Measurements from ENCODE around the gene DDI1. TPM values are rescaled to one million over a fixed set of nuclear protein-coding genes. Genes with fewer than 3 reads are reported as not detected.

The DDI1 gene
- total RNA-seq, 1 donor from 2014 or later: not detected

- Mint-ChIP-seq H3K36me3 (ENCODE audit: low read depth, unreplicated experiment) (no peaks in the 10 kb centered on the region), H3K4me1 (ENCODE audit: low read depth, unreplicated experiment) (no peaks in the 10 kb centered on the region), H3K27me3 (ENCODE audit: low read depth, unreplicated experiment) (no peaks in the 10 kb centered on the region), H3K27ac (ENCODE audit: unreplicated experiment) (no peak overlapping the region), H3K9me3 (ENCODE audit: unreplicated experiment) (peaks cover 1% of the 10 kb centered on the region), H3K4me3 (ENCODE audit: unreplicated experiment) (no peak overlapping the region)
- no peak overlapping the region for H3K4me3 ChIP-seq (ENCODE audit: insufficient read depth, low read depth, low read length)
- no peaks in the 10 kb centered on the region for H3K27me3 ChIP-seq (ENCODE audit: insufficient read depth, low read length)
- H3K79me2 ChIP-seq (ENCODE audit: insufficient read depth, low read length): no peaks in the 10 kb centered on the region
- no peak overlapping the region for H3K9ac ChIP-seq (ENCODE audit: low read length)
- DNase-seq (ENCODE audit: low read depth): no peak
- no peaks in the 10 kb centered on the region for H3K9me3 ChIP-seq (ENCODE audit: insufficient read depth, low read depth, low read length)
- FAIRE-seq: no peak
- TF ChIP-seq EZH2 (IDR thresholded peaks at IDR 0.05; ENCODE audit: insufficient read depth, low read length) (no peak), CTCF (IDR thresholded peaks at IDR 0.05; ENCODE audit: insufficient read depth, low read depth, low read length) (no peak)
- H2AFZ ChIP-seq (ENCODE audit: low read depth, low read length): no peak overlapping the region
- H3K4me2 ChIP-seq (ENCODE audit: low read length): no peak overlapping the region
- H3K4me1 ChIP-seq (ENCODE audit: insufficient read depth, low read length): no peaks in the 10 kb centered on the region
- H3K36me3 ChIP-seq (ENCODE audit: insufficient read depth, low read length): no peaks in the 10 kb centered on the region
- no peaks in the 10 kb centered on the region for H4K20me1 ChIP-seq (ENCODE audit: insufficient read depth, low read length)
- no peak overlapping the region for H3K27ac ChIP-seq (ENCODE audit: low read depth, low read length)
Observed at GRCh38 chr11:104049116-104049515, 12.7 kb downstream of the DDI1 start.

- no peaks in the 10 kb centered on the region for H3K4me1 Mint-ChIP-seq (ENCODE audit: low read depth, unreplicated experiment)
- Histone ChIP-seq H3K4me2 (ENCODE audit: low read length) (no peak overlapping the region), H4K20me1 (ENCODE audit: insufficient read depth, low read length) (no peaks in the 10 kb centered on the region), H3K27me3 (ENCODE audit: insufficient read depth, low read length) (no peaks in the 10 kb centered on the region), H3K4me3 (ENCODE audit: insufficient read depth, low read depth, low read length) (no peak overlapping the region), H3K9me3 (ENCODE audit: insufficient read depth, low read depth, low read length) (no peaks in the 10 kb centered on the region), H3K9ac (ENCODE audit: low read length) (no peak overlapping the region), H3K27ac (ENCODE audit: low read depth, low read length) (no peak overlapping the region), H2AFZ (ENCODE audit: low read depth, low read length) (no peak overlapping the region), H3K36me3 (ENCODE audit: insufficient read depth, low read length) (no peaks in the 10 kb centered on the region), H3K4me1 (ENCODE audit: insufficient read depth, low read length) (no peaks in the 10 kb centered on the region), H3K79me2 (ENCODE audit: insufficient read depth, low read length) (no peaks in the 10 kb centered on the region)
- no peak overlapping the region for H3K4me3 Mint-ChIP-seq (ENCODE audit: unreplicated experiment)
- H3K9me3 Mint-ChIP-seq (ENCODE audit: unreplicated experiment): peaks cover 1% of the 10 kb centered on the region
- no peaks in the 10 kb centered on the region for H3K36me3 Mint-ChIP-seq (ENCODE audit: low read depth, unreplicated experiment)
- H3K27me3 Mint-ChIP-seq (ENCODE audit: low read depth, unreplicated experiment): no peaks in the 10 kb centered on the region
- DNase-seq (ENCODE audit: low read depth): no peak
- H3K27ac Mint-ChIP-seq (ENCODE audit: unreplicated experiment): no peak overlapping the region
- TF ChIP-seq EZH2 (IDR thresholded peaks at IDR 0.05; ENCODE audit: insufficient read depth, low read length) (no peak), CTCF (IDR thresholded peaks at IDR 0.05; ENCODE audit: insufficient read depth, low read depth, low read length) (no peak)
- no peak for FAIRE-seq
Observed at GRCh38 chr11:104051778-104052177, 15.3 kb downstream of the DDI1 start.

- Histone ChIP-seq H3K4me2 (ENCODE audit: low read length) (no peak overlapping the region), H3K27ac (ENCODE audit: low read depth, low read length) (no peak overlapping the region), H3K36me3 (ENCODE audit: insufficient read depth, low read length) (no peaks in the 10 kb centered on the region), H3K4me3 (ENCODE audit: insufficient read depth, low read depth, low read length) (no peak overlapping the region), H3K27me3 (ENCODE audit: insufficient read depth, low read length) (no peaks in the 10 kb centered on the region), H2AFZ (ENCODE audit: low read depth, low read length) (no peak overlapping the region), H3K9me3 (ENCODE audit: insufficient read depth, low read depth, low read length) (no peaks in the 10 kb centered on the region), H3K4me1 (ENCODE audit: insufficient read depth, low read length) (no peaks in the 10 kb centered on the region), H3K79me2 (ENCODE audit: insufficient read depth, low read length) (no peaks in the 10 kb centered on the region), H4K20me1 (ENCODE audit: insufficient read depth, low read length) (no peaks in the 10 kb centered on the region), H3K9ac (ENCODE audit: low read length) (no peak overlapping the region)
- Mint-ChIP-seq H3K4me1 (ENCODE audit: low read depth, unreplicated experiment) (no peaks in the 10 kb centered on the region), H3K36me3 (ENCODE audit: low read depth, unreplicated experiment) (no peaks in the 10 kb centered on the region), H3K27me3 (ENCODE audit: low read depth, unreplicated experiment) (no peaks in the 10 kb centered on the region), H3K4me3 (ENCODE audit: unreplicated experiment) (no peak overlapping the region), H3K9me3 (ENCODE audit: unreplicated experiment) (no peaks in the 10 kb centered on the region), H3K27ac (ENCODE audit: unreplicated experiment) (no peak overlapping the region)
- TF ChIP-seq CTCF (IDR thresholded peaks at IDR 0.05; ENCODE audit: insufficient read depth, low read depth, low read length) (no peak), EZH2 (IDR thresholded peaks at IDR 0.05; ENCODE audit: insufficient read depth, low read length) (no peak)
- no peak for FAIRE-seq
- DNase-seq (ENCODE audit: low read depth): no peak
Observed at GRCh38 chr11:104053743-104054478, 17.5 kb downstream of the DDI1 start.

Data from astrocyte (in vitro differentiated cells and primary cell).